ENCODE data around the gene ST3GAL3. TPM values are rescaled to one million over a fixed set of nuclear protein-coding genes. Genes with fewer than 3 reads are reported as not detected.

ST3GAL3 gene
- total RNA-seq, 4 donors from 2014 or later = 4.4 to 19.0 (median 6.1) TPM

GRCh38 chr1:43864111-43865045 is 157.0 kb downstream of the ST3GAL3 start:
- Histone ChIP-seq H3K36me3 (no peaks in the 10 kb centered on the region), H3K27ac (no peak overlapping the region), H3K4me1 (peaks cover 0 to 5% (median 0%) of the 10 kb centered on the region in 4 donors), H3K27me3 (no peaks in the 10 kb centered on the region), H3K4me3 (no peak overlapping the region), H3K9me3 (no peaks in the 10 kb centered on the region)
- TF ChIP-seq CTCF (IDR thresholded peaks at IDR 0.05) (no peak), POLR2A (IDR thresholded peaks at IDR 0.05) (no peak)
- no peak for DNase-seq

- no peaks in the 10 kb centered on the region for H3K36me3 ChIP-seq
- no peaks in the 10 kb centered on the region for H3K27me3 ChIP-seq
- no peak for DNase-seq
- H3K4me3 ChIP-seq = no peak overlapping the region
- no peak for TF ChIP-seq POLR2A (IDR thresholded peaks at IDR 0.05)
- peaks cover 0 to 5% (median 0%) of the 10 kb centered on the region in 4 donors for H3K4me1 ChIP-seq
- no peak overlapping the region for H3K27ac ChIP-seq
- no peaks in the 10 kb centered on the region for H3K9me3 ChIP-seq
These were observed 158.9 kb downstream of the ST3GAL3 start for GRCh38 chr1:43866201-43866600.

DNA sequence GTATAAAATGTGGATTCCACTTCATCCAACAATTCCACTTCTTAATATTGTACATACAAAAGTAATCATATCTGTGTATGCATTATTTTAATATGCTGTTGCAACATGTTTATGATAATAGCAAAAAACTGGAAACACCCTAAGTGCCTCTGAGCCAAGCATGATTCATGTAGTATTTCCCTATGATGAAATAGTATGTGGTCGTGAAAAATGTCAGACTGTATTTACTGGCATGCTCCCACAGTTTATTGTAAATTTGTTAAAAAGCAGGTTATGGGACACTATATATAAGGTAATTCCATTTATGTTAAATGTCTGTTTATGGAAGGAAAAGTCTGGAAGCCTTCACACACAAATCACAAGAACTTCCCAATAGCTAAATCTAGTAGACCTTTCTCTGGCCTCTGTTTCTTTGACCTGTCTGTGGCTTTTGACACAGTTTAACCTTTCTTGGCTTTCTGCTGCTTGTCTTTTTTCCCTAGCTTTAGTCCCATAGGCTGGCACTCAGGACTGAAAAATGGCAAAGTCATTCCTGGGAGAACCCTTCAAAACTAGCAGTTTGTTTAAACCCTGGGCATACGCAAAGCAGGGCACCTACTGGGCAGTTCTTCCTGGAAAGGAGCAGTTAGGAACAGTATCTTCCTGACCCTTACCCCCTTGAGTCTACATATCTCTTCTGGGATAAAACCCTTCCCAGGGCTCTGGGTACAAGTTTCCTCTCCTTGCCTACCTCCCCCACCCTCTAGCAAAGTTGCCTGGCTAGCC is 160.8 kb downstream of the ST3GAL3 start:
- peak in 1 of 3 donors; percentile 2 for DNase-seq
- H3K27me3 ChIP-seq = no peaks in the 10 kb centered on the region
- peaks cover 0 to 5% (median 0%) of the 10 kb centered on the region in 4 donors for H3K4me1 ChIP-seq
- H3K36me3 ChIP-seq = no peaks in the 10 kb centered on the region
- no peak overlapping the region for H3K4me3 ChIP-seq
- no peak overlapping the region for H3K27ac ChIP-seq
- no peak for TF ChIP-seq CTCF (IDR thresholded peaks at IDR 0.05)
- TF ChIP-seq POLR2A (IDR thresholded peaks at IDR 0.05) = no peak
- no peaks in the 10 kb centered on the region for H3K9me3 ChIP-seq

GRCh38 chr1:43868741-43869067 is 161.4 kb downstream of the ST3GAL3 start:
- no peaks in the 10 kb centered on the region for H3K27me3 ChIP-seq
- no peak overlapping the region for H3K27ac ChIP-seq
- no peaks in the 10 kb centered on the region for H3K36me3 ChIP-seq
- peaks cover 0 to 5% (median 0%) of the 10 kb centered on the region in 4 donors for H3K4me1 ChIP-seq
- TF ChIP-seq CTCF (IDR thresholded peaks at IDR 0.05) (no peak), POLR2A (IDR thresholded peaks at IDR 0.05) (no peak)
- H3K4me3 ChIP-seq = no peak overlapping the region
- H3K9me3 ChIP-seq = no peaks in the 10 kb centered on the region
- peak in 1 of 3 donors; percentile 13 for DNase-seq

DNA sequence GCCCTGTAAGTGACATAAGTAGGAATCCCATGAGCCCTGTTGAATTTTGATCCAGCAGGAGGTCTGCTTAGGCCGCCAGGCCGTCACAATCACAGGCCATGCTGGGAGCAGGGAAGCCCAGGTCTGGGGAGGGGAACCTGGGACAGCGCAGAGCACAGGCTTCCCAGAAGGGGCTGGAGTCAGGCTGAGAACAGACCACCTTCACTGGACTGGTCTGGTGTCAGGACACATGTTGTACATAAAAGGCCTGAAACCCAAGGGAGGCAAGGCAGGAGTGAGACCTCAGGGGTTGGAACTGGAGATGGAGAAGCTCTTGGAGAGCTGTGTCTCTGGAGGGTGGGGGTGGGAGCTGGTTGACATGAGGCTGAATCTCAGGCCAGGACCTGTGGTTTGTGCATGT is 163.0 kb downstream of the ST3GAL3 start:
- Histone ChIP-seq H3K36me3 (no peaks in the 10 kb centered on the region), H3K9me3 (no peaks in the 10 kb centered on the region), H3K27me3 (no peaks in the 10 kb centered on the region), H3K27ac (no peak overlapping the region), H3K4me1 (peaks cover 0 to 5% (median 0%) of the 10 kb centered on the region in 4 donors), H3K4me3 (no peak overlapping the region)
- no peak for DNase-seq
- TF ChIP-seq POLR2A (IDR thresholded peaks at IDR 0.05) = no peak
- no peak for TF ChIP-seq CTCF (IDR thresholded peaks at IDR 0.05)

All from Peyer's patch (tissue), 4 donors.